A172 (cell line): ENCODE results near the gene RASSF4. TPM values are rescaled to one million over a fixed set of nuclear protein-coding genes. Genes with fewer than 3 reads are reported as not detected.

Source experiments
- DNase-seq: peaks from one replicate; pipeline ENCODE4 v3.0.0-alpha.2; 2015; ENCODE audit warnings: low spot score
- total RNA-seq: library from RNA; depleted of rRNA; stranded (reverse); fragments of >200 nt; shearing (Covaris generic); gene quantifications from 2 replicates; pipeline ENCODE4 v1.2.3, GENCODE V29; 2014

Gene RASSF4
- total RNA-seq, 1 experiment from 2014 or later = 3.2 TPM

- no peak for DNase-seq
Measured at GRCh38 chr10:44990302-44990655, 30.7 kb downstream of the RASSF4 start.

- no peak for DNase-seq
Measured at GRCh38 chr10:44990965-44991364, 31.4 kb downstream of the RASSF4 start.

- no peak for DNase-seq
Measured at GRCh38 chr10:44991571-44991970, 32.0 kb downstream of the RASSF4 start.

- no peak for DNase-seq
Measured at GRCh38 chr10:44992070-44992731, 32.6 kb downstream of the RASSF4 start.

- DNase-seq = no peak
Measured at GRCh38 chr10:44992732-44993225, 33.2 kb downstream of the RASSF4 start.

- DNase-seq = no peak
Measured at GRCh38 chr10:44993226-44993921, 33.8 kb downstream of the RASSF4 start.

- no peak for DNase-seq
Measured at GRCh38 chr10:44993922-44994751, 34.5 kb downstream of the RASSF4 start.

GRCh38 chr10:44994752-44995530 is 35.3 kb downstream of the RASSF4 start:
- DNase-seq = no peak

- no peak for DNase-seq
Measured at GRCh38 chr10:44995581-44995913, 35.9 kb downstream of the RASSF4 start.

GRCh38 chr10:44995914-44996669 is 36.5 kb downstream of the RASSF4 start:
- no peak for DNase-seq

GRCh38 chr10:44997105-44997748 is 37.6 kb downstream of the RASSF4 start:
- DNase-seq = no peak

GRCh38 chr10:44998146-44998631 is 38.6 kb downstream of the RASSF4 start:
- no peak for DNase-seq

GRCh38 chr10:45000138-45000751 is 40.6 kb downstream of the RASSF4 start:
- no peak for DNase-seq

GRCh38 chr10:45000752-45001380 is 41.3 kb downstream of the RASSF4 start, which contains the start of gene ZNF22:
ZNF22 (plus strand) TSS chr10:45000923; CDS start chr10:45003369, 2,446 bp downstream.
- DNase-seq = no peak

GRCh38 chr10:45001381-45002148 is 42.0 kb downstream of the RASSF4 start:
- peak; percentile 13 for DNase-seq

GRCh38 chr10:45003432-45004000 is 43.9 kb downstream of the RASSF4 start:
- no peak for DNase-seq

GRCh38 chr10:45004661-45005060 is 45.1 kb downstream of the RASSF4 start:
- DNase-seq = no peak

GRCh38 chr10:45005284-45005683 is 45.7 kb downstream of the RASSF4 start:
- DNase-seq = no peak
